Astrocyte (in vitro differentiated cells and primary cell): Measurements from ENCODE around the gene DCST2. TPM values are rescaled to one million over a fixed set of nuclear protein-coding genes. Genes with fewer than 3 reads are reported as not detected.

Source experiments
- DNase-seq: peaks from one replicate; pipeline ENCODE4 v3.0.0-alpha.2; 2010; ENCODE audit warnings: low read depth
- FAIRE-seq: peaks from 2 replicates; lab custom pipeline; 2011; peaks lifted over from hg19 to GRCh38; lab: Jason Lieb, UNC
- H2AFZ ChIP-seq: 2 replicates; pipeline ENCODE4 v1.6.0; 2012; ENCODE audit warnings: low read depth, low read length, inconsistent platforms
- H3K27ac ChIP-seq: 2 replicates; pipeline ENCODE4 v1.5.1; 2011; ENCODE audit warnings: low read depth, low read length, inconsistent platforms
- H3K27me3 ChIP-seq: 2 replicates; pipeline ENCODE4 v1.6.0; 2011; ENCODE audit warnings: low read length, inconsistent platforms; ENCODE audit not compliant: insufficient read depth
- H3K36me3 ChIP-seq: 2 replicates; pipeline ENCODE4 v1.5.1; 2011; ENCODE audit warnings: low read length, inconsistent platforms; ENCODE audit not compliant: insufficient read depth
- H3K4me1 ChIP-seq: 2 replicates; pipeline ENCODE4 v1.5.1; 2011; ENCODE audit warnings: low read length, inconsistent platforms; ENCODE audit not compliant: insufficient read depth
- H3K4me2 ChIP-seq: 2 replicates; pipeline ENCODE4 v1.6.0; 2012; ENCODE audit warnings: low read length, inconsistent platforms
- H3K4me3 ChIP-seq: 2 replicates; pipeline ENCODE4 v1.5.1; 2011; ENCODE audit warnings: low read depth, mild to moderate bottlenecking, low read length, inconsistent platforms; ENCODE audit not compliant: insufficient read depth
- H3K79me2 ChIP-seq: 2 replicates; pipeline ENCODE4 v1.6.0; 2012; ENCODE audit warnings: mild to moderate bottlenecking, low read length, inconsistent platforms; ENCODE audit not compliant: insufficient read depth
- H3K9ac ChIP-seq: 2 replicates; pipeline ENCODE4 v1.6.0; 2012; ENCODE audit warnings: mild to moderate bottlenecking, low read length, inconsistent platforms
- H3K9me3 ChIP-seq: 2 replicates; pipeline ENCODE4 v1.5.1; 2012; ENCODE audit warnings: low read depth, mild to moderate bottlenecking, low read length, inconsistent platforms; ENCODE audit not compliant: insufficient read depth
- H4K20me1 ChIP-seq: 2 replicates; pipeline ENCODE4 v1.6.0; 2012; ENCODE audit warnings: low read length, inconsistent platforms; ENCODE audit not compliant: insufficient read depth
- H3K27ac Mint-ChIP-seq: one replicate; pipeline ENCODE4 v1.8.0; 2021; ENCODE audit warnings: mild to moderate bottlenecking, mixed read lengths; ENCODE audit not compliant: unreplicated experiment
- H3K27me3 Mint-ChIP-seq: one replicate; pipeline ENCODE4 v1.8.0; 2021; ENCODE audit warnings: low read depth, mixed read lengths; ENCODE audit not compliant: unreplicated experiment
- H3K36me3 Mint-ChIP-seq: one replicate; pipeline ENCODE4 v1.8.0; 2021; ENCODE audit warnings: low read depth, mixed read lengths; ENCODE audit not compliant: unreplicated experiment
- H3K4me1 Mint-ChIP-seq: one replicate; pipeline ENCODE4 v1.8.0; 2021; ENCODE audit warnings: low read depth, mixed read lengths; ENCODE audit not compliant: unreplicated experiment
- H3K4me3 Mint-ChIP-seq: one replicate; pipeline ENCODE4 v1.8.0; 2021; ENCODE audit warnings: mild to moderate bottlenecking, moderate library complexity, mixed read lengths; ENCODE audit not compliant: unreplicated experiment
- H3K9me3 Mint-ChIP-seq: one replicate; pipeline ENCODE4 v1.8.0; 2021; ENCODE audit warnings: mild to moderate bottlenecking, mixed read lengths; ENCODE audit not compliant: unreplicated experiment
- CTCF ChIP-seq: IDR thresholded peaks from 2 replicates; pipeline ENCODE4 v1.5.1; 2011; ENCODE audit warnings: low read depth, mild to moderate bottlenecking, inconsistent platforms, low read length, moderate library complexity; ENCODE audit not compliant: insufficient read depth
- EZH2 ChIP-seq: IDR thresholded peaks from 2 replicates; pipeline ENCODE4 v1.6.1; 2012; ENCODE audit warnings: mild to moderate bottlenecking, low read length, inconsistent platforms; ENCODE audit not compliant: insufficient read depth
- total RNA-seq: library from RNA; stranded (reverse); gene quantifications from 2 replicates; pipeline ENCODE4 v1.2.1, GENCODE V29; 2021

Gene DCST2
- total RNA-seq, 1 donor from 2014 or later = 0.34 TPM

GRCh38 chr1:155079210-155079486, 45.6 kb upstream of the DCST2 start:
- Histone ChIP-seq H3K4me2 (peak overlapping the region; percentile 77), H3K4me1 (peaks cover 17% of the 10 kb centered on the region), H3K27me3 (peaks cover 51% of the 10 kb centered on the region), H3K27ac (no peak overlapping the region), H3K9ac (no peak overlapping the region), H3K4me3 (no peak overlapping the region), H2AFZ (no peak overlapping the region), H3K9me3 (no peaks in the 10 kb centered on the region), H3K36me3 (no peaks in the 10 kb centered on the region), H4K20me1 (peaks cover 13% of the 10 kb centered on the region), H3K79me2 (no peaks in the 10 kb centered on the region)
- Mint-ChIP-seq H3K27me3 (peaks cover 48% of the 10 kb centered on the region), H3K36me3 (peaks cover 4% of the 10 kb centered on the region), H3K4me3 (peak overlapping the region; percentile 88), H3K27ac (peak overlapping the region; percentile 55), H3K4me1 (peaks cover 11% of the 10 kb centered on the region), H3K9me3 (no peaks in the 10 kb centered on the region)
- TF ChIP-seq EZH2 (peak; percentile 68), CTCF (no peak)
- DNase-seq = no peak
- FAIRE-seq = no peak

GRCh38 chr1:155078469-155079209, 45.1 kb upstream of the DCST2 start, which contains the start of gene EFNA3:
Gene EFNA3, plus strand, starts transcription at chr1:155078837. Its CDS starts 105 bp downstream, at chr1:155078942.
- Histone ChIP-seq H3K4me1 (peaks cover 16% of the 10 kb centered on the region), H3K4me3 (peak within 1 kb of the TSS; percentile 17), H3K27ac (no peak within 1 kb of the TSS), H3K9me3 (no peaks in the 10 kb centered on the region), H3K9ac (no peak within 1 kb of the TSS), H4K20me1 (peaks cover 13% of the 10 kb centered on the region), H3K27me3 (peaks cover 51% of the 10 kb centered on the region), H3K36me3 (no peaks in the 10 kb centered on the region), H3K79me2 (no peaks in the 10 kb centered on the region), H2AFZ (no peak within 1 kb of the TSS), H3K4me2 (peak within 1 kb of the TSS; percentile 77)
- DNase-seq (peak; percentile 10), FAIRE-seq (no peak)
- Mint-ChIP-seq H3K9me3 (no peaks in the 10 kb centered on the region), H3K36me3 (peaks cover 2% of the 10 kb centered on the region), H3K27ac (peak within 1 kb of the TSS; percentile 55), H3K27me3 (peaks cover 42% of the 10 kb centered on the region), H3K4me1 (peaks cover 11% of the 10 kb centered on the region), H3K4me3 (peak within 1 kb of the TSS; percentile 88)
- TF ChIP-seq CTCF (no peak), EZH2 (no peak)

- Mint-ChIP-seq H3K27me3 (peaks cover 40% of the 10 kb centered on the region), H3K4me3 (no peak overlapping the region), H3K9me3 (no peaks in the 10 kb centered on the region), H3K27ac (no peak overlapping the region), H3K4me1 (peaks cover 11% of the 10 kb centered on the region), H3K36me3 (peaks cover 2% of the 10 kb centered on the region)
- peaks cover 10% of the 10 kb centered on the region for H4K20me1 ChIP-seq
- no peaks in the 10 kb centered on the region for H3K36me3 ChIP-seq
- no peak overlapping the region for H3K27ac ChIP-seq
- TF ChIP-seq CTCF = no peak
- TF ChIP-seq EZH2 = no peak
- peak overlapping the region; percentile 77 for H3K4me2 ChIP-seq
- FAIRE-seq (no peak), DNase-seq (no peak)
- H3K9ac ChIP-seq = no peak overlapping the region
- peaks cover 48% of the 10 kb centered on the region for H3K27me3 ChIP-seq
- H3K79me2 ChIP-seq = no peaks in the 10 kb centered on the region
- peaks cover 16% of the 10 kb centered on the region for H3K4me1 ChIP-seq
- peak overlapping the region; percentile 17 for H3K4me3 ChIP-seq
- H3K9me3 ChIP-seq = no peaks in the 10 kb centered on the region
- no peak overlapping the region for H2AFZ ChIP-seq
Observed at GRCh38 chr1:155077758-155078445, 44.3 kb upstream of the DCST2 start.
